Measurements from ENCODE around the gene KIF7. TPM values are rescaled to one million over a fixed set of nuclear protein-coding genes. Genes with fewer than 3 reads are reported as not detected.

KIF7 gene
- total RNA-seq, 1 donor from 2014 or later: 13.9 TPM

- no peaks in the 10 kb centered on the region for H3K9me3 Mint-ChIP-seq (ENCODE audit: low read depth)
- no peaks in the 10 kb centered on the region for H3K27me3 Mint-ChIP-seq (ENCODE audit: low read depth)
- peak; percentile 65 for TF ChIP-seq CTCF (IDR thresholded peaks at IDR 0.05)
- no peak overlapping the region for H3K27ac Mint-ChIP-seq (ENCODE audit: unreplicated experiment)
- H3K4me1 Mint-ChIP-seq (ENCODE audit: low read depth): peaks cover 16% of the 10 kb centered on the region
- no peaks in the 10 kb centered on the region for H3K36me3 Mint-ChIP-seq (ENCODE audit: low read depth)
- H3K4me3 Mint-ChIP-seq (ENCODE audit: unreplicated experiment): no peak overlapping the region
- DNase-seq (ENCODE audit: low spot score): no peak
These were observed 17.9 kb upstream of the KIF7 start for GRCh38 chr15:89673165-89673512.

- H3K36me3 Mint-ChIP-seq (ENCODE audit: low read depth): no peaks in the 10 kb centered on the region
- TF ChIP-seq CTCF (IDR thresholded peaks at IDR 0.05): no peak
- H3K4me3 Mint-ChIP-seq (ENCODE audit: unreplicated experiment): no peak overlapping the region
- peak overlapping the region; percentile 61 for H3K27ac Mint-ChIP-seq (ENCODE audit: unreplicated experiment)
- H3K4me1 Mint-ChIP-seq (ENCODE audit: low read depth): peaks cover 16% of the 10 kb centered on the region
- H3K9me3 Mint-ChIP-seq (ENCODE audit: low read depth): no peaks in the 10 kb centered on the region
- no peak for DNase-seq (ENCODE audit: low spot score)
- H3K27me3 Mint-ChIP-seq (ENCODE audit: low read depth): no peaks in the 10 kb centered on the region
These were observed 17.2 kb upstream of the KIF7 start for GRCh38 chr15:89672221-89673164.

- Mint-ChIP-seq H3K27me3 (ENCODE audit: low read depth) (no peaks in the 10 kb centered on the region), H3K9me3 (ENCODE audit: low read depth) (no peaks in the 10 kb centered on the region), H3K36me3 (ENCODE audit: low read depth) (no peaks in the 10 kb centered on the region), H3K4me1 (ENCODE audit: low read depth) (peaks cover 16% of the 10 kb centered on the region), H3K4me3 (ENCODE audit: unreplicated experiment) (no peak overlapping the region), H3K27ac (ENCODE audit: unreplicated experiment) (no peak overlapping the region)
- no peak for DNase-seq (ENCODE audit: low spot score)
- no peak for TF ChIP-seq CTCF (IDR thresholded peaks at IDR 0.05)
These were observed 16.4 kb upstream of the KIF7 start for GRCh38 chr15:89671687-89672086.

GRCh38 chr15:89670971-89671560 lies 15.8 kb upstream of the KIF7 start:
- Mint-ChIP-seq H3K27me3 (ENCODE audit: low read depth) (no peaks in the 10 kb centered on the region), H3K4me3 (ENCODE audit: unreplicated experiment) (no peak overlapping the region), H3K4me1 (ENCODE audit: low read depth) (peaks cover 16% of the 10 kb centered on the region), H3K36me3 (ENCODE audit: low read depth) (no peaks in the 10 kb centered on the region), H3K27ac (ENCODE audit: unreplicated experiment) (no peak overlapping the region), H3K9me3 (ENCODE audit: low read depth) (no peaks in the 10 kb centered on the region)
- TF ChIP-seq CTCF (IDR thresholded peaks at IDR 0.05): no peak
- DNase-seq (ENCODE audit: low spot score): no peak

- Mint-ChIP-seq H3K27ac (ENCODE audit: unreplicated experiment) (no peak overlapping the region), H3K9me3 (ENCODE audit: low read depth) (no peaks in the 10 kb centered on the region), H3K27me3 (ENCODE audit: low read depth) (no peaks in the 10 kb centered on the region), H3K4me3 (ENCODE audit: unreplicated experiment) (no peak overlapping the region), H3K36me3 (ENCODE audit: low read depth) (no peaks in the 10 kb centered on the region), H3K4me1 (ENCODE audit: low read depth) (peaks cover 19% of the 10 kb centered on the region)
- no peak for DNase-seq (ENCODE audit: low spot score)
- TF ChIP-seq CTCF (IDR thresholded peaks at IDR 0.05): no peak
These were observed 14.7 kb upstream of the KIF7 start for GRCh38 chr15:89669941-89670340.
